ENCODE data around the gene FABP3.

GRCh38 chr1:31377364-31377863 is 4.5 kb upstream of the FABP3 start:
- TF ChIP-seq CTCF (conservative IDR thresholded peaks at IDR 0.05; ENCODE audit: low read depth in 2 of 2): no peak
- no peak for TF ChIP-seq REST (IDR thresholded peaks at IDR 0.05; ENCODE audit: unreplicated experiment)
